Measurements from ENCODE around the gene IKBKG.
"Not testable (repeated sequence)": the region's sequence is repeated elsewhere in the genome, so short reads cannot be mapped to it uniquely, and the experiment has no call there.

IKBKG gene

DNA sequence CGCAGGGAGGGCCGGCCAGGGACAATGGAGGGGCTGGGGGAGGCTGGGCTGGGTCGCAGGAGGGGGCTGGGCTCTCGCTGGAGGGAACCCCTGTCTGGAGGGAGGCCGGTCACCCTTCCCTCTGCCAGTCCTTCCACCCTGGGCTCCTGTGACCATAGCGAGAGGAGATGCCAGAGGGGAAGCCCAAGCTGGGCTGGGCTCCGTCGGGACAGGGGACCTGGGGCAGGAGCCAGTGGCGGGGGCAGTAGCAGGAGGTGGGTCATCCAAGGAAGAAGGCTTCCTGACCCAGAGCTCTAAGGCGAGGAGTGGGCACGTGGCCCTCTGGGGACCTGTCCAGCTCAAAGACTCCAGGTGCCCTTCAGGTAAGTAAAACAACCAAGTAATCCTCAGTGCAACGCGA is 54.8 kb downstream of the IKBKG start:
- in situ Hi-C loops (cut with HindIII; ENCODE audit: low sequenced_read_pairs) = no loop called here
- no peak for DNase-seq (ENCODE audit: low read depth, low spot score)
- H3K4me3 ChIP-seq (ENCODE audit: low read depth, low read length) = no peak overlapping the region
- TF ChIP-seq, protein P1, sequence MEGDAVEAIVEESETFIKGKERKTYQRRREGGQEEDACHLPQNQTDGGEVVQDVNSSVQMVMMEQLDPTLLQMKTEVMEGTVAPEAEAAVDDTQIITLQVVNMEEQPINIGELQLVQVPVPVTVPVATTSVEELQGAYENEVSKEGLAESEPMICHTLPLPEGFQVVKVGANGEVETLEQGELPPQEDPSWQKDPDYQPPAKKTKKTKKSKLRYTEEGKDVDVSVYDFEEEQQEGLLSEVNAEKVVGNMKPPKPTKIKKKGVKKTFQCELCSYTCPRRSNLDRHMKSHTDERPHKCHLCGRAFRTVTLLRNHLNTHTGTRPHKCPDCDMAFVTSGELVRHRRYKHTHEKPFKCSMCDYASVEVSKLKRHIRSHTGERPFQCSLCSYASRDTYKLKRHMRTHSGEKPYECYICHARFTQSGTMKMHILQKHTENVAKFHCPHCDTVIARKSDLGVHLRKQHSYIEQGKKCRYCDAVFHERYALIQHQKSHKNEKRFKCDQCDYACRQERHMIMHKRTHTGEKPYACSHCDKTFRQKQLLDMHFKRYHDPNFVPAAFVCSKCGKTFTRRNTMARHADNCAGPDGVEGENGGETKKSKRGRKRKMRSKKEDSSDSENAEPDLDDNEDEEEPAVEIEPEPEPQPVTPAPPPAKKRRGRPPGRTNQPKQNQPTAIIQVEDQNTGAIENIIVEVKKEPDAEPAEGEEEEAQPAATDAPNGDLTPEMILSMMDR (IDR thresholded peaks at IDR 0.05; ENCODE audit: low read depth, low read length) = no peak

DNA sequence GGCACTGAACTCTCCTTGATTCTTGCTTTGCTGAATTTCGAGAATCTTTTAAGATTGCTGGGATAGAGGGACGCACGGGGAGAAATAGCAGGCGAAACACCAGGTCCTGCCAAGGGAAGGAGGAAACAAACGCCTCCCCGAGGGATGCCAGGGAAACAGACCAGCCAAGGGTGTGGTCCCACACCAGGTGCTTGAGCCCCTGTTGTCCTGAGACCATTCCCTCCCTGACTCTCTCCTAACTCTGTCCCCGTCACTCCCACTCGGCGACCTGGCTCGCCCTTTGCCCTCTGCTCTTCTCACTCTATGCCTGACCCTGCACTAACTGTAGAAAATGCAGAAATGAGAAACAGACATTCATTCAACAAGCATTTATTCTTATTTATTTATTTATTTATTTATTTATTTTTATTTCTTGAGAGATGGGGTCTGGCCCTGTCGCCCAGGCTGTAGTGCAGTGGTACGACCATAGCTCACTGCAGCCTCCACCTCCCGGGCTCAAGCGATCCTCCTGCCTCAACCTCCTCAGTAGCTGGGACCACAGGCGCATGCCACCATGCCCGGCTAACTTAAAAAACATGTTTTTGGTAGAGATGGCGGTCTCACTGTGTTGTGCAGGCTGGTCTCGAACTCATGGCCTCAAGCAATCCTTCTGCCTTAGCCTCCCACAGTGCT is 55.5 kb downstream of the IKBKG start:
- in situ Hi-C loops (cut with HindIII; ENCODE audit: low sequenced_read_pairs) = no loop called here
- no peak overlapping the region for H3K4me3 ChIP-seq (ENCODE audit: low read depth, low read length)
- no peak for DNase-seq (ENCODE audit: low read depth, low spot score)
- TF ChIP-seq, protein P1 (IDR thresholded peaks at IDR 0.05; ENCODE audit: low read depth, low read length) = no peak

DNA sequence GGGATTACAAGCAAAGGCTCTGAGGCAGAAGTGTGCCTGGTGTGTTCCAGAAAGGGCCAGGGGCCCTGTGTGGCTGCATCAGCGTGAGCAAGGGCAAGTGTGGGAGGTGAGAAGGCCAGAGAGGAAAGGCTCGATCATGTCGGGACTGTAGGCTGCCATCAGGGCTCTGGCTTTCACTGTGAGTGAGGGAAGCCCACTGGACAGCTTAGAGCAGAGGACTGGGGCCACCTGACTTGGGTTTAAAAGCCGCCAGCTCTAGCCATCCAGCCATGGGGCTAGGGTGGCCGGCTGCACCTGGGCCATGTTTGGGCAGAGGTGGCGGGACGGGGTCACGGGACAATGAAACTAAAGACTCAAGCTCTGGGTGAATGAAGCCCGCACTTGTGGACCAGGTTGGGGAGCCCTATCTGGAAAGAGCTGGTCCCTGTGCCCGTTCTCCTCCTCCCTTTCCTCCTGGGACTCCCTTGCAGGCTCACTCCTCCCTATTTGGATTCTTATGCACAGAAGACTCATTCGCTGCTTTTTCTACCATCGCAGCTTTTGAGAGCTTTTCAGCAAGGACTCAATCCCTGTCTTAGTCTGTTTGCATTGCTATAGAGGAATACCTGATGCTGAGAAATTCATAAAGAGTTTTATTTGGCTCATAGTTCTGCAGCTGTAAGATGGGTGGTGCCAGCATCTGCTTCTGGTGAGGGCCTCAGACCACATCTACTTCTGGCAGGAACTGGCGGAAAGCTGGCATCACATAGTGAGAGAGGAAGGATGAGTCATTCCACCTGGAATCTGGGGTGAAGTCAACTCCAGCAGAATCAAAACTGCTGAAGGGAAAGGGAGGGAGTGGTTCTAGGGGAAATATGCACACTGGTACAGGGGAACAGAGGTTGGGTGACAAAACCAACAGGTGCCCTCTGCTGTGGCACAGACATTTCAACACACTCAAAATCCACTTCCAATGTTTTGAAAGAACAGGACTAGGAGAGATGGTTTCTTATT is 56.3 kb downstream of the IKBKG start:
- no peak overlapping the region for H3K4me3 ChIP-seq (ENCODE audit: low read depth, low read length)
- DNase-seq (ENCODE audit: low read depth, low spot score) = peak; percentile 70
- in situ Hi-C loops (cut with HindIII; ENCODE audit: low sequenced_read_pairs) = no loop called here
- TF ChIP-seq, protein P1 (IDR thresholded peaks at IDR 0.05; ENCODE audit: low read depth, low read length) = no peak

DNA sequence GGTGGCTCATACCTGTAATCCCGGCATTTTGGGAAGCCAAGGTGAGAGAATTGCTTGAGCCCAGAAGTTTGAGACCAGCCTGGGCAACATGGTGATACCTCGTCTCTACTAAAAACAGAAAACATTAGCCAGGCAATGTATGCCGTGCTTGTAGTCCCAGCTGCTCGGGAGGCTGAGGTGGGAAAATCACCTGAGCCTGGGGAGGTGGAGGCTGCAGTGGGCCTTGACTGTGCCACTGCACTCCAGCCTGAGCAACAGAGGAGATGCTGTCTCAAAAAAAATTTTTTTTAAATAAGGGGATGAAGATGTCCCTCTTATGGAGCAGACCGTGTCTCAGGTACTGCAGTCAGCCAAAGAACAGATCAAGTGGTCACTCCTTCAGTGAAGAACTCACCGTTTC is 58.1 kb downstream of the IKBKG start:
- TF ChIP-seq, protein P1 (IDR thresholded peaks at IDR 0.05; ENCODE audit: low read depth, low read length) = no peak

DNA sequence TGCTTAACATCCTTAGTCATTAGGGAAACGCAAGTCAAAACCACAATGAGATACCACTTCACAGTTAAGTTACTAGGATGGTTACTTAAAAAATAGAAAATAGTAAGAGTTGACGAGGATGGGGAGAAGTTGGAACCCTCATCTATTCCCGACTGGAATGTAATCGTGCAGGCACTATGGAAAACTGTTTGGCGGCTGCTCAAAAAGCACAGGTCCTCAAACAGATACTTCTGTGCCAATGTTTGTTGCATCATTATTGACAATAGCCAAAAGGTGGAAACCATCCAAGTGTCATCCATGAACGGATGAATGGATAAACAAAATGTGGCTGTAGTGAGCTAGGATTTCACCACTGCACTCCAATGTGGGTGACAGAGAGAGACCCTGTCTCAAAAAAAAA is 60.0 kb downstream of the IKBKG start:
- in situ Hi-C loops (cut with HindIII; ENCODE audit: low sequenced_read_pairs) = no loop called here
- no peak overlapping the region for H3K4me3 ChIP-seq (ENCODE audit: low read depth, low read length)
- DNase-seq (ENCODE audit: low read depth, low spot score) = no peak
- TF ChIP-seq, protein P1 (IDR thresholded peaks at IDR 0.05; ENCODE audit: low read depth, low read length) = no peak

More for the DNA sequence above, 58.1 kb downstream of the IKBKG start:
- DNase-seq (ENCODE audit: low read depth, low spot score) = no peak
- H3K4me3 ChIP-seq (ENCODE audit: low read depth, low read length) = no peak overlapping the region
- in situ Hi-C loops (cut with HindIII; ENCODE audit: low sequenced_read_pairs) = no loop called here

DNA sequence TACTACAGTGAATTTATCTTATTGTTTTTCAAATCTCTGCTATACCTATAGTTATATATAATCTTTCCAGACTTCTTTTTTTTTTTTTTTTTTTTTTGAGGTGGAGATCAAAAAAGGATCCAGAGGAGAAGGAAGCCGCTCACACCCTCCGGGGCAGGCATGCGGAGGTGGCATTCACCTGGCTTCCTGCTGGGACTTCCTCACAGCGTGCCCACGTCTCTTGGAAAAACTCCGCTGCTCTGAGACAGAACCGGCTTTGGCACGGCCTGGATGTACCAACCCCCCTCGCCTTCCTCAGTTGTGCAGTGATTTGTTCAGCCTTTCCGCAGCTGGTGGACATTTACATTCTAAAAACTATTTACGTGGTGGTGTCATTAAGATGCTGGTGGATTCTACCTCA is 60.6 kb downstream of the IKBKG start:
- in situ Hi-C loops (cut with HindIII; ENCODE audit: low sequenced_read_pairs); DNase-seq (ENCODE audit: low read depth, low spot score): not testable (repeated sequence)

DNA sequence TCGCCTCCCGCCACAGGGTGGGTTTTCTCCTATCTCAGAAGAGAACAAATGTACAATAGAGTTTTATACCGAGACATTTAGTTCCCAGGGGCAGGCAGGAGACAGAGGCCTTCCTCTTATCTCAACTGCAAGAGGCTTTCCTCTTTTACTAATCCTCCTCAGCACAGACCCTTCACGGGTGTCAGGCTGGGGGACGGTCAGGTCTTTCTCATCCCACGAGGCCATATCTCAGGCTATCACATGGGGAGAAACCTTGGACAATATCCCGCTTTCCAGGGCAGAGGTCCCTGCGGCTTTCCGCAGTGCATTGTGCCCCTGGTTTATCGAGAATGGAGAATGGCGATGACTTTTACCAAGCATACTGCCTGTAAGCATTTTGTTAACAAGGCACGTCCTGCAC is 61.4 kb downstream of the IKBKG start:
- in situ Hi-C loops (cut with HindIII; ENCODE audit: low sequenced_read_pairs); DNase-seq (ENCODE audit: low read depth, low spot score); H3K4me3 ChIP-seq (ENCODE audit: low read depth, low read length): not testable (repeated sequence)

More for the DNA sequence above, 60.6 kb downstream of the IKBKG start:
- not testable (repeated sequence) for H3K4me3 ChIP-seq (ENCODE audit: low read depth, low read length)

DNA sequence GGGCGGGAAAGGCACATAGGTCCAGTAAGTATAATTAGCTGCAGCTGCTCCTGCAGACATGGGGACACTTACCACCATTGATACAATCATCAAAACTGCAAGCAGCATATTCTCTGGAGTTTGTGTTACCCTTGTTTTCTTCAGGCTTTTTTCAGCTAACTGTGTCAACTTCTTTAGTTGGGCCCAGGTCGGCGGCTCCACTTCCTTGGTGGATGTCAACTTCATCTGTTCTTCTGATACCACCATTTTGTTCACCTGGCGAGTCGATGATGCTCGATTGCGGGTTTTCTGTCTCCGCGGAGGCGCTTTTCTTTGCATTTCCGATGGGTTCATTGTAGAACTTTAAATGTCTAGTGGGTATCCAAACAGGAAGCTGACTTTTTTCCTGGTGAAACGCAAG is 63.7 kb downstream of the IKBKG start:
- DNase-seq (ENCODE audit: low read depth, low spot score); in situ Hi-C loops (cut with HindIII; ENCODE audit: low sequenced_read_pairs); H3K4me3 ChIP-seq (ENCODE audit: low read depth, low read length): not testable (repeated sequence)

DNA sequence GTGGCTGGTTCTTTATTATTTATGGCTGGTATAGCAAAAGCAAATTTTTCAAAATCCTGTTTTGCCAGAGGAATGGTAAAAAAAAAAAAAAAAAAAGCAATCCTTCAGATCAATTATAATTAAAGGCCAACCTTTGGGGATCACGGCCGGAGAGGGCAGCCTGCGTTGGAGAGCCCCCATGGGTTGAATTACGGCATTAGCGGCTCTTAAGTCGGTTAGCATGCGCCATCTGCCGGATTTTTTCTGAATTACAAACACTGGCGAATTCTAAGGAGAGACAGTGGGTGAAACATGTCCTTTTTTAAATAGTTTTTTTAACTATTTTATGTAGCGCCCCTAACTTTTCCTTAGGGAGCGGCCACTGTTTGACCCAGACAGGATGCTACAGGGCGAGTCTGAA is 66.2 kb downstream of the IKBKG start:
- DNase-seq (ENCODE audit: low read depth, low spot score); H3K4me3 ChIP-seq (ENCODE audit: low read depth, low read length); in situ Hi-C loops (cut with HindIII; ENCODE audit: low sequenced_read_pairs): not testable (repeated sequence)

Data from astrocyte of the spinal cord (primary cell).